ENCODE results near the gene CST1. TPM values are rescaled to one million over a fixed set of nuclear protein-coding genes. Genes with fewer than 3 reads are reported as not detected.
"Not testable (repeated sequence)": the region's sequence is repeated elsewhere in the genome, so short reads cannot be mapped to it uniquely, and the experiment has no call there.

The CST1 gene
- total RNA-seq, 2 experiments from 2014 or later, result not detected

DNA sequence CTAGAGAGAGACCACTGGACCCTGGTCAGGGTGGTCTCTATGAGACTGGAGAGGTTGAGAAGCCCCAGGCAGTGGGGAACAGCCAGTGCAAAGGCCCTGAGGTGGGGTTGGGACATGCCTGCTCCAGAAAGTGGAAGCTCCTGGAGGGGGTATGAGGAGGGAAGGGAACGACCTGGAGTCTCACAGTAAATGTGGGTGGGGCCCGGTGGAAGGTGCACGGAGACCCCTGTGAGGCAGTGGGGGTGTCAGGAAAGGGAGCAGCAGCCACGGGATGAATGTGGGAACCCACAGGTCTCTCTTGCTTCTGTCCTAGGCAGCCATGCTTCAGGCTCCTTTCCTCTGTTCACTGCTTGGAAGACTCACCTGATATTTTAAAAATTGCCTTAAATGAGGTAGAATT lies 1.3 kb upstream of the CST1 start:
- intact Hi-C loops (cut with DNase I, micrococcal nuclease), result no loop called here
- Mint-ChIP-seq H3K27ac (no peak overlapping the region), H3K4me3 (no peak overlapping the region), H3K36me3 (ENCODE audit: low read depth) (no peaks in the 10 kb centered on the region), H3K27me3 (peaks cover 6% of the 10 kb centered on the region), H3K9me3 (no peaks in the 10 kb centered on the region), H3K4me1 (ENCODE audit: low read depth) (no peaks in the 10 kb centered on the region)
- Histone ChIP-seq H3K36me3 (ENCODE audit: insufficient read depth, low read length) (no peaks in the 10 kb centered on the region), H3K4me3 (ENCODE audit: low read length) (no peak overlapping the region), H3K9me3 (ENCODE audit: control insufficient read depth in 1 of 2, insufficient read depth in 1 of 2, low read length in 2 of 2) (no peaks in the 10 kb centered on the region), H3K27ac (ENCODE audit: low read depth in 1 of 2, low read length in 2 of 2) (no peak overlapping the region), H3K27me3 (ENCODE audit: control insufficient read depth in 1 of 2, insufficient read depth in 2 of 2, low read length in 2 of 2) (no peaks in the 10 kb centered on the region), H3K4me1 (ENCODE audit: insufficient read depth, low read length) (no peaks in the 10 kb centered on the region)
- no peak for ATAC-seq (ENCODE audit: poor library complexity)
- ChIA-PET POLR2A (no interaction called here), CTCF (no interaction called here)
- TF ChIP-seq, protein P1, sequence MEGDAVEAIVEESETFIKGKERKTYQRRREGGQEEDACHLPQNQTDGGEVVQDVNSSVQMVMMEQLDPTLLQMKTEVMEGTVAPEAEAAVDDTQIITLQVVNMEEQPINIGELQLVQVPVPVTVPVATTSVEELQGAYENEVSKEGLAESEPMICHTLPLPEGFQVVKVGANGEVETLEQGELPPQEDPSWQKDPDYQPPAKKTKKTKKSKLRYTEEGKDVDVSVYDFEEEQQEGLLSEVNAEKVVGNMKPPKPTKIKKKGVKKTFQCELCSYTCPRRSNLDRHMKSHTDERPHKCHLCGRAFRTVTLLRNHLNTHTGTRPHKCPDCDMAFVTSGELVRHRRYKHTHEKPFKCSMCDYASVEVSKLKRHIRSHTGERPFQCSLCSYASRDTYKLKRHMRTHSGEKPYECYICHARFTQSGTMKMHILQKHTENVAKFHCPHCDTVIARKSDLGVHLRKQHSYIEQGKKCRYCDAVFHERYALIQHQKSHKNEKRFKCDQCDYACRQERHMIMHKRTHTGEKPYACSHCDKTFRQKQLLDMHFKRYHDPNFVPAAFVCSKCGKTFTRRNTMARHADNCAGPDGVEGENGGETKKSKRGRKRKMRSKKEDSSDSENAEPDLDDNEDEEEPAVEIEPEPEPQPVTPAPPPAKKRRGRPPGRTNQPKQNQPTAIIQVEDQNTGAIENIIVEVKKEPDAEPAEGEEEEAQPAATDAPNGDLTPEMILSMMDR (IDR thresholded peaks at IDR 0.05), result no peak
- DNase-seq, result no peak

DNA sequence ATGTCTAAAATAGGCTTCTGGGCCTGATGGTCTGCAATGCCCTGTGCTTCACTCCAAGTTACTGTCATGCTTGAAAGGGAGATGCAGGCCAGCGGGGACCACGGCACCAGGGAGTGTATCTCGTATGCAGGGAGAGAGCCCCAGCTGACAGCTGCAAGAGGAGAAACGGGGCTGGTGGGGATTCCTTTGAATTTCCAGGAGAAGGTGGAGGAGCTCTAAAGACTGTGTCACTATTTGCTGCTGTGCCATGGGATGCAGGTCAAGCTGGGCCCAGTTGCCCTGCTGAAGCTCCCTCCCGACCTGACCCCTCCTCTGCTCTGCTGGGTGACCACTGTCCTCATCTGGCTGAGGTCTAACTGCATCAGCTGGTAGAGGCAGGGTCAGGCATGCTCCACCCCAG lies 989 bp downstream of the CST1 start:
- POLR2A ChIA-PET, result no interaction called here

DNA sequence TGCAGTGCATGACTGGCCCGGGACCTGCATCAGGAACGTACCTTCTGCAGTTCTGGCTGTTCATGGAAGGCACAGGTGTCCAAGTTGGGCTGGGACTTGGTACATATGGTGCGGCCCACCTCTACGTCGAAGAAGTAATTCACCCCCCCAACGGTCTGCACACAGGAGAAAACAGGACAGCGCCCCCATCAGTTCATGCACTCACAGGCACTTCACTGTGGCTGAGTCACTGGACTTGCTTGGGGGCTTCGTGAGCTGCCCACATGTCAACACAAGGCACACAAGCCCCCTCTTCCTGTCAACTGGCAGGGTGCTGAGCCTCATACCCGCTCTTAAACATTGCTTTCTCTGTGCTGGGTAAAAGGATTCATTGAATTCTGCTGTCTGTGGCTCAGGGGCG lies 1.8 kb downstream of the CST1 start:
- H3K27me3 Mint-ChIP-seq; H3K4me3 ChIP-seq (ENCODE audit: low read length); H3K4me1 ChIP-seq (ENCODE audit: insufficient read depth, low read length); H3K9me3 Mint-ChIP-seq; H3K4me3 Mint-ChIP-seq; H3K36me3 Mint-ChIP-seq (ENCODE audit: low read depth); H3K27me3 ChIP-seq (ENCODE audit: control insufficient read depth in 1 of 2, insufficient read depth in 2 of 2, low read length in 2 of 2); H3K27ac ChIP-seq (ENCODE audit: low read depth in 1 of 2, low read length in 2 of 2); POLR2A ChIA-PET; DNase-seq; H3K9me3 ChIP-seq (ENCODE audit: control insufficient read depth in 1 of 2, insufficient read depth in 1 of 2, low read length in 2 of 2); ATAC-seq (ENCODE audit: poor library complexity); H3K36me3 ChIP-seq (ENCODE audit: insufficient read depth, low read length); H3K27ac Mint-ChIP-seq; H3K4me1 Mint-ChIP-seq (ENCODE audit: low read depth); CTCF ChIA-PET; intact Hi-C loops (cut with DNase I, micrococcal nuclease): not testable (repeated sequence)

More for the DNA sequence above, 989 bp downstream of the CST1 start:
- ATAC-seq (ENCODE audit: poor library complexity), result no peak
- H3K9me3 Mint-ChIP-seq, result no peaks in the 10 kb centered on the region
- no peaks in the 10 kb centered on the region for H3K36me3 ChIP-seq (ENCODE audit: insufficient read depth, low read length)
- H3K4me3 ChIP-seq (ENCODE audit: low read length), result no peak overlapping the region
- intact Hi-C loops (cut with DNase I, micrococcal nuclease), result no loop called here
- CTCF ChIA-PET, result no interaction called here
- no peaks in the 10 kb centered on the region for H3K27me3 Mint-ChIP-seq
- no peak overlapping the region for H3K27ac Mint-ChIP-seq
- no peaks in the 10 kb centered on the region for H3K4me1 Mint-ChIP-seq (ENCODE audit: low read depth)
- H3K27me3 ChIP-seq (ENCODE audit: control insufficient read depth in 1 of 2, insufficient read depth in 2 of 2, low read length in 2 of 2), result no peaks in the 10 kb centered on the region
- no peak overlapping the region for H3K27ac ChIP-seq (ENCODE audit: low read depth in 1 of 2, low read length in 2 of 2)
- no peak overlapping the region for H3K4me3 Mint-ChIP-seq
- no peak for DNase-seq
- no peaks in the 10 kb centered on the region for H3K4me1 ChIP-seq (ENCODE audit: insufficient read depth, low read length)
- H3K9me3 ChIP-seq (ENCODE audit: control insufficient read depth in 1 of 2, insufficient read depth in 1 of 2, low read length in 2 of 2), result no peaks in the 10 kb centered on the region
- TF ChIP-seq, protein P1 (IDR thresholded peaks at IDR 0.05), result no peak
- no peaks in the 10 kb centered on the region for H3K36me3 Mint-ChIP-seq (ENCODE audit: low read depth)

- H3K27me3 ChIP-seq (ENCODE audit: control insufficient read depth in 1 of 2, insufficient read depth in 2 of 2, low read length in 2 of 2); H3K9me3 Mint-ChIP-seq; DNase-seq; CTCF ChIA-PET; H3K36me3 ChIP-seq (ENCODE audit: insufficient read depth, low read length); H3K36me3 Mint-ChIP-seq (ENCODE audit: low read depth); H3K4me1 ChIP-seq (ENCODE audit: insufficient read depth, low read length); H3K27ac Mint-ChIP-seq; ATAC-seq (ENCODE audit: poor library complexity); intact Hi-C loops (cut with DNase I, micrococcal nuclease); H3K4me3 ChIP-seq (ENCODE audit: low read length); H3K4me1 Mint-ChIP-seq (ENCODE audit: low read depth); POLR2A ChIA-PET; H3K27me3 Mint-ChIP-seq; H3K9me3 ChIP-seq (ENCODE audit: control insufficient read depth in 1 of 2, insufficient read depth in 1 of 2, low read length in 2 of 2); H3K4me3 Mint-ChIP-seq; H3K27ac ChIP-seq (ENCODE audit: low read depth in 1 of 2, low read length in 2 of 2): not testable (repeated sequence)
Observed at GRCh38 chr20:23747551-23747950, 3.2 kb downstream of the CST1 start.

DNA sequence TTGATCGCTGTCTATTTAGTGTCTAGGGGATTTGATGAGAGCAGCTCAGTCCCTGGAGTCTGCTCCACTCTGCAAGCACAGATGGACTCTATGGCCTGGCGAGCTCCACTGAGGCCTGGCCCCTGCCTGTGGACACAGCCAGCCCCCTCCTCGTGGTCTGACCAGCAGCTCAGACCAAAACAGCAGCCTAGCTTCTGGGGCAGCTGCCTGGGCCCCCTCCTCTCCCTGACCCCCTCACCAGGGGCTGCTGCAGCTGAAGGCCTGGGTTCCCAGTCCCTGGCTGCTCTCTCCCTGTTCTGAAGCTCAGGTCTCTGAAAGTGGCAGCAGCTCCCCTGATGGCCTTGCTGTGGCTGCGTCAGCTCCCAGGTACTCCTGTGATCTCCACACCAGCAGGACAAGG lies 3.6 kb downstream of the CST1 start:
- ATAC-seq (ENCODE audit: poor library complexity); H3K36me3 ChIP-seq (ENCODE audit: insufficient read depth, low read length); H3K9me3 ChIP-seq (ENCODE audit: control insufficient read depth in 1 of 2, insufficient read depth in 1 of 2, low read length in 2 of 2); H3K27ac ChIP-seq (ENCODE audit: low read depth in 1 of 2, low read length in 2 of 2); H3K27me3 Mint-ChIP-seq; H3K9me3 Mint-ChIP-seq; H3K36me3 Mint-ChIP-seq (ENCODE audit: low read depth); CTCF ChIA-PET; POLR2A ChIA-PET; H3K4me3 Mint-ChIP-seq; H3K4me1 Mint-ChIP-seq (ENCODE audit: low read depth); DNase-seq; intact Hi-C loops (cut with DNase I, micrococcal nuclease); H3K27me3 ChIP-seq (ENCODE audit: control insufficient read depth in 1 of 2, insufficient read depth in 2 of 2, low read length in 2 of 2); H3K27ac Mint-ChIP-seq; H3K4me3 ChIP-seq (ENCODE audit: low read length); H3K4me1 ChIP-seq (ENCODE audit: insufficient read depth, low read length): not testable (repeated sequence)
